Non-pigmented ciliary epithelial cell (primary cell): Measurements from ENCODE around the gene CFAP221.

Source experiments
- DNase-seq: peaks from one replicate; pipeline ENCODE4 v3.0.0-alpha.2; 2010; ENCODE audit warnings: low read depth

Gene CFAP221

GRCh38 chr2:119645173-119645855 is 101.1 kb downstream of the CFAP221 start:
- DNase-seq = peak; percentile 42

GRCh38 chr2:119646149-119646548 is 101.9 kb downstream of the CFAP221 start:
- DNase-seq = no peak

- peak; percentile 27 for DNase-seq
Observed at GRCh38 chr2:119647440-119648169, 103.4 kb downstream of the CFAP221 start.

- DNase-seq = peak; percentile 42
Observed at GRCh38 chr2:119649364-119649917, 105.2 kb downstream of the CFAP221 start.

- no peak for DNase-seq
Observed at GRCh38 chr2:119650206-119650605, 106.0 kb downstream of the CFAP221 start.

GRCh38 chr2:119650846-119651370 is 106.7 kb downstream of the CFAP221 start:
- no peak for DNase-seq

GRCh38 chr2:119657466-119658145 is 113.4 kb downstream of the CFAP221 start:
- DNase-seq = no peak

GRCh38 chr2:119659601-119660342 is 115.5 kb downstream of the CFAP221 start:
- no peak for DNase-seq

- DNase-seq = no peak
Observed at GRCh38 chr2:119660343-119660658, 116.1 kb downstream of the CFAP221 start.

- DNase-seq = no peak
Observed at GRCh38 chr2:119662297-119662696, 118.0 kb downstream of the CFAP221 start.

GRCh38 chr2:119668546-119668945 is 124.3 kb downstream of the CFAP221 start:
- no peak for DNase-seq

- DNase-seq = no peak
Observed at GRCh38 chr2:119671016-119671415, 126.8 kb downstream of the CFAP221 start.

GRCh38 chr2:119671752-119672151 is 127.5 kb downstream of the CFAP221 start:
- no peak for DNase-seq

- DNase-seq = no peak
Observed at GRCh38 chr2:119672161-119672862, 128.1 kb downstream of the CFAP221 start.

GRCh38 chr2:119673796-119674195 is 129.5 kb downstream of the CFAP221 start:
- DNase-seq = no peak

GRCh38 chr2:119674711-119675500 is 130.7 kb downstream of the CFAP221 start:
- DNase-seq = no peak

GRCh38 chr2:119678021-119678656 is 133.9 kb downstream of the CFAP221 start:
- DNase-seq = no peak

- DNase-seq = no peak
Observed at GRCh38 chr2:119679526-119679837, 135.2 kb downstream of the CFAP221 start.

GRCh38 chr2:119679846-119680245 is 135.6 kb downstream of the CFAP221 start:
- no peak for DNase-seq
